Suprapubic skin (tissue), 4 donors: Measurements from ENCODE around the gene MAD1L1.

ENCODE experiments used
- EP300 ChIP-seq: sonication (generic); formaldehyde crosslinking; IDR thresholded peaks from one replicate; pipeline ENCODE4 v1.6.1; 2017; ENCODE audit warnings: antibody characterized with exemption
- POLR2A ChIP-seq, 2 donors: fragments of 450-650 bp; IDR thresholded peaks; one replicate each; pipeline ENCODE4 v1.6.1; 2017; ENCODE audit warnings: antibody characterized with exemption in 2 of 2, mild to moderate bottlenecking in 2 of 2, moderate library complexity in 2 of 2
- POLR2AphosphoS5 ChIP-seq, 3 donors: sonication (generic); formaldehyde crosslinking; IDR thresholded peaks; one replicate each; pipeline ENCODE4 v1.6.1; 2017; ENCODE audit warnings: antibody characterized with exemption in 3 of 3
- TF ChIP-seq, protein P1 (sequence below), 2 donors: fragments of 200-600 bp in 1 of 2; fragments of 450-650 bp in 1 of 2; sonication (generic) in 1 of 2; IDR thresholded peaks; one replicate each; pipeline ENCODE4 v1.5.1; 2016 to 2019; ENCODE audit warnings: antibody characterized with exemption in 2 of 2, mild to moderate bottlenecking in 1 of 2, moderate library complexity in 1 of 2

DNA sequence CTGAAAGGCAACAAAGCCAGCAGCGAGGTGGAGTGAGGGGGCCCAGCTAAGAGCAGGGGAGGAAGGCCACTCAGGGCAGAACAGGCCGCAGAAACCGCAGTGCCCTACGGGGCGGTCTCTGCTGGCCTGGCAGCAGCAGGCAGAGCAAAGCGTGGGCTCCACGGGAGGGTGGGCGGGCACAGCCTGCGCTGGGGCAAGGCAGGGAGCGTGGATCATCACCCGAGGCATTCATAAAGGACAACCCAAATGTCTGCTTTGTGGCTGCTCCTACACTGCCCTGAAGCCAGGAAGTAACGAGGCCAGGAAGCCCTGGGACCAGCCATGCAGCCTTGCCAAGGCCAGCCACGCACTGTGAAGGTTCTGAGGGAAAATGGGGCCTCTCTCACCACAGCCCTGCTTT, 127.5 kb downstream of the MAD1L1 start:
- no peak for TF ChIP-seq POLR2AphosphoS5 (IDR thresholded peaks at IDR 0.05)
- no peak for TF ChIP-seq POLR2A (IDR thresholded peaks at IDR 0.05)
- TF ChIP-seq, protein P1, sequence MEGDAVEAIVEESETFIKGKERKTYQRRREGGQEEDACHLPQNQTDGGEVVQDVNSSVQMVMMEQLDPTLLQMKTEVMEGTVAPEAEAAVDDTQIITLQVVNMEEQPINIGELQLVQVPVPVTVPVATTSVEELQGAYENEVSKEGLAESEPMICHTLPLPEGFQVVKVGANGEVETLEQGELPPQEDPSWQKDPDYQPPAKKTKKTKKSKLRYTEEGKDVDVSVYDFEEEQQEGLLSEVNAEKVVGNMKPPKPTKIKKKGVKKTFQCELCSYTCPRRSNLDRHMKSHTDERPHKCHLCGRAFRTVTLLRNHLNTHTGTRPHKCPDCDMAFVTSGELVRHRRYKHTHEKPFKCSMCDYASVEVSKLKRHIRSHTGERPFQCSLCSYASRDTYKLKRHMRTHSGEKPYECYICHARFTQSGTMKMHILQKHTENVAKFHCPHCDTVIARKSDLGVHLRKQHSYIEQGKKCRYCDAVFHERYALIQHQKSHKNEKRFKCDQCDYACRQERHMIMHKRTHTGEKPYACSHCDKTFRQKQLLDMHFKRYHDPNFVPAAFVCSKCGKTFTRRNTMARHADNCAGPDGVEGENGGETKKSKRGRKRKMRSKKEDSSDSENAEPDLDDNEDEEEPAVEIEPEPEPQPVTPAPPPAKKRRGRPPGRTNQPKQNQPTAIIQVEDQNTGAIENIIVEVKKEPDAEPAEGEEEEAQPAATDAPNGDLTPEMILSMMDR (IDR thresholded peaks at IDR 0.05), result no peak
- no peak for TF ChIP-seq EP300
